Astrocyte of the cerebellum (primary cell): ENCODE data around the gene ATP6V1C2.

Source experiments
- DNase-seq: peaks from one replicate; pipeline ENCODE4 v3.0.0-alpha.2; 2011; ENCODE audit warnings: low read depth
- H3K4me3 ChIP-seq: 2 replicates; pipeline ENCODE4 v1.5.1; 2011; ENCODE audit warnings: mild to moderate bottlenecking, low read depth, low read length, moderate library complexity
- in situ Hi-C: cut with HindIII; loops from 2 replicates; pipeline ENCODE4 v1.10.0; 2017; ENCODE audit warnings: low sequenced_read_pairs
- TF ChIP-seq, protein P1 (sequence below): IDR thresholded peaks from 2 replicates; pipeline ENCODE4 v1.5.1; 2012; ENCODE audit warnings: low read length, low read depth, moderate library complexity, mild to moderate bottlenecking; ENCODE audit errors: missing control alignments

The ATP6V1C2 gene

GRCh38 chr2:10688921-10689807, 32.3 kb upstream of the ATP6V1C2 start:
- in situ Hi-C loops, result loop anchor here (10.0 kb wide), 1 partner anchor 56 kb away; no protein-coding TSS in a partner anchor
- H3K4me3 ChIP-seq, result peak overlapping the region; percentile 92
- TF ChIP-seq, protein P1, sequence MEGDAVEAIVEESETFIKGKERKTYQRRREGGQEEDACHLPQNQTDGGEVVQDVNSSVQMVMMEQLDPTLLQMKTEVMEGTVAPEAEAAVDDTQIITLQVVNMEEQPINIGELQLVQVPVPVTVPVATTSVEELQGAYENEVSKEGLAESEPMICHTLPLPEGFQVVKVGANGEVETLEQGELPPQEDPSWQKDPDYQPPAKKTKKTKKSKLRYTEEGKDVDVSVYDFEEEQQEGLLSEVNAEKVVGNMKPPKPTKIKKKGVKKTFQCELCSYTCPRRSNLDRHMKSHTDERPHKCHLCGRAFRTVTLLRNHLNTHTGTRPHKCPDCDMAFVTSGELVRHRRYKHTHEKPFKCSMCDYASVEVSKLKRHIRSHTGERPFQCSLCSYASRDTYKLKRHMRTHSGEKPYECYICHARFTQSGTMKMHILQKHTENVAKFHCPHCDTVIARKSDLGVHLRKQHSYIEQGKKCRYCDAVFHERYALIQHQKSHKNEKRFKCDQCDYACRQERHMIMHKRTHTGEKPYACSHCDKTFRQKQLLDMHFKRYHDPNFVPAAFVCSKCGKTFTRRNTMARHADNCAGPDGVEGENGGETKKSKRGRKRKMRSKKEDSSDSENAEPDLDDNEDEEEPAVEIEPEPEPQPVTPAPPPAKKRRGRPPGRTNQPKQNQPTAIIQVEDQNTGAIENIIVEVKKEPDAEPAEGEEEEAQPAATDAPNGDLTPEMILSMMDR, result no peak
- no peak for DNase-seq

- no peak overlapping the region for H3K4me3 ChIP-seq
- no peak for DNase-seq
- TF ChIP-seq, protein P1, result no peak
- in situ Hi-C loops, result no loop called here
These were observed 29.9 kb upstream of the ATP6V1C2 start for GRCh38 chr2:10691521-10691920.

DNA sequence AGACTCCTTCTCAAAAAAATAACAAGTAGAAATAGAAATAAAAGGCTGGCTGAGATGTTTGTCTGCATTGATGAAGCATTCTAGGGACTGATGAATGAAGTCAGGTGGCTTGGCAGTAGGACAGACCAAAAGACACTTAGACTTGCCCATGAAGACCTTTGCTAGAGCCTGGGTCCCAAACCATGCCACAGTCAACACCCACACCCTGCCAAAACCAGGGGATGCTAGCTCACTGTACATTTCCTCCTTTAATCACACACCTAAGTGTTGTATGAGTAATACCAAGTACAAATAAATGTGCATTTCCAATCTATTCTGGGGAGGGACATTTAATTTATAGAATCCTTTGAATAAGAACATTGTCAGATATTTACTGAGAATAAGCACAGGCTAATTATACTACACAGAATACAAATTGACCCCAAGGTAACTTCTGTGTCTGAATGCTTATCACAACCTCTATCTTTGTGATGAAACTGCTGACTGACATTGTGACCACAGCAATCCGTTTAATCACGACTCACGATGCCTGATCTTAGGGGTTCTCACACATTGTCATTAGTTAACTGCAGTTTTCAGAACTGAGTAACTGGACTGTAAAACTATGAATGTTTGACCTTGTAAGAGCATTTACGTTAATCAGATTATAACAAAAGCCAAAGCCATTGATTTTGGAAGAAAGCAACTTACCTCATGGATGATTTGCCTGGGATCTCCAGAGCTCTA, 21.2 kb upstream of the ATP6V1C2 start:
- no peak overlapping the region for H3K4me3 ChIP-seq
- no peak for DNase-seq
- TF ChIP-seq, protein P1, result no peak
- in situ Hi-C loops, result no loop called here

DNA sequence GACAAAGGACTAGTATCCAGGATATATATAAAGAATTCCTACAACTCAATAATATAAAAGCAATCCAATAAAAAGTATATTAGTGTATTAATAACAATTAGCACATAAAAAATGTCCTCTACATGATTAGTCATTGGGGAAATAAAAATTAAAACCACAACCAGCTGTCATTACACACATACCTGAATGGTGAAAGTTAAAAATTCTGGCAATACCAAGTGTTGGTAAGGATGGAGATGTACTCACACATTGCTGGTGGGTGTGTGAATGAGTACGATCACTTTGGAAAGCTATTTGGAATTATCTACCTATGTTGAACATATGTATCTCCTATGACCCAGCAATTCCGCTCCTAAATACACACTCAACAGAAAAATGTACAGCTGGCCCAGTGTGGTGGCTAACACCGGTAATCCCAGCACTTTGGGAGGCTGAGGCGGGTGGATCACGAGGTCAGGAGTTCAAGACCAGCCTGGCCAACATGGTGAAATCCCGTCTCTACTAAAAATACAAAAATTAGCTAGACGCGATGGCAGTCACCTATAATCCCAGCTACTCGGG, 17.3 kb upstream of the ATP6V1C2 start:
- TF ChIP-seq, protein P1, result no peak
- no peak for DNase-seq
- in situ Hi-C loops, result no loop called here
- no peak overlapping the region for H3K4me3 ChIP-seq

DNA sequence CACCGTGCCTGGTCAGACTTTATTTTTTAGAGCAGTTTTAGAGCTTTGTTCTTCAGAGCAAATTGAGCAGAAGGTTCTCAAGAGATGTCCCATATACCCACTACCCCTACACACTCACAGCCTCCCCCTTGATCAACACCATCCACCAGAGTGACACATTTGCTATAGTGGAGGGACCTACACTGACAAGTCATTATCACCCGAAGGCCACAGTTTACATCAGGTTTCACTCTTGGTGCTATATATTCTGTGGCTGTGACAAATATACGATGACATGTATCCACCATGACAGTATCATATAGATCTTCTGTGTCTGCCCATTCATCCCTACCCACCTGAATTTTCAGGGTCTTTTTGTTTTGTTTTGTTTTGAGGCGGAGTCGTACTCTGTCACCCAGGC, 15.4 kb upstream of the ATP6V1C2 start:
- in situ Hi-C loops, result no loop called here
- TF ChIP-seq, protein P1, result no peak

DNA sequence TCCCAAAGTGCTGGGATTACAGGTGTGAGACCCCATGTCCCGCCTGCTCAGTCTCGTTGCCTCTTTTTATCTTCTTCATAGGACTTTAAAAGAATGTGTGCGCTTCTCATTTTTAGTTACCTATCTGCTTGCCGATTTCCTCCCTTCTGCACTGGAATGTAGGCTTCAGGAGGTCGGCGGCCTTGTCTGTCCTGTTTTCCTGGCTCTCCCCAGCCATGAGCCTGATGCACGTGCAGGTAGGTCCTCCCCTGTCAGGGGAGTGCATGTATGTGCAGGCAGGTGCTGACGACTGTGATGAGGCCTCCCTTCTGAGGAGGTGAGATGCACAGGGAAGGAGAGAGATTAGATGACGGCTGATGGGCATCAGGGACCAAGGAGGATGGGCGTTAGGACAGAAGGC, 13.6 kb upstream of the ATP6V1C2 start:
- TF ChIP-seq, protein P1, result no peak
- no peak overlapping the region for H3K4me3 ChIP-seq
- in situ Hi-C loops, result no loop called here
- DNase-seq, result no peak

More for the DNA sequence above, 15.4 kb upstream of the ATP6V1C2 start:
- DNase-seq, result no peak
- H3K4me3 ChIP-seq, result no peak overlapping the region
